A549 (cell line): ENCODE results near the gene SLC6A6. TPM values are rescaled to one million over a fixed set of nuclear protein-coding genes. Genes with fewer than 3 reads are reported as not detected.

ENCODE experiments used
- ATAC-seq, 2 experiments: fragments of 200-7000 bp in 1 of 2; fragments of >200 bp in 1 of 2; cut with Nextera tagmentation in 1 of 2; cut with Tn5 transposase in 1 of 2; 3 replicates each; pipeline versions ENCODE4 v1.8.0 to v1.9.1; 2018 to 2020; ENCODE audit warnings: mild to moderate bottlenecking in 1 of 2, moderate library complexity in 1 of 2
- CTCF ChIA-PET: fragments of 300-600 bp; sonication (Branson Sonifier 250); formaldehyde crosslinking; extraction: SDS; loops from one replicate; lab custom pipeline; 2021; ENCODE audit warnings: antibody characterized with exemption, inconsistent platforms; lab: Yijun Ruan, JAX
- POLR2A ChIA-PET: fragments of 350-600 bp; formaldehyde crosslinking; extraction: SDS; loops from one replicate; lab custom pipeline; 2021; ENCODE audit warnings: antibody characterized with exemption, inconsistent platforms; lab: Yijun Ruan, JAX
- DNase-seq, 2 experiments: peaks; one replicate each; pipeline versions ENCODE4 v3.0.0 to v3.0.0-alpha.2; 2011 to 2016; ENCODE audit warnings: low read depth in 1 of 2, low spot score in 1 of 2
- FAIRE-seq: peaks from 2 replicates; lab custom pipeline; 2011; peaks lifted over from hg19 to GRCh38; lab: Jason Lieb, UNC
- H3K27ac ChIP-seq, 2 experiments: fragments of >200 bp; sonication (Bioruptor Twin); formaldehyde crosslinking; 3 replicates each; pipeline ENCODE4 v1.5.1; 2016 to 2017
- H3K4me1 ChIP-seq: fragments of >200 bp; sonication (Bioruptor Twin); formaldehyde crosslinking; 3 replicates; pipeline ENCODE4 v1.6.1; 2016
- H3K4me2 ChIP-seq: fragments of >200 bp; sonication (Bioruptor Twin); formaldehyde crosslinking; 3 replicates; pipeline ENCODE4 v1.6.1; 2016
- H3K4me3 ChIP-seq: fragments of >200 bp; sonication (Bioruptor Twin); formaldehyde crosslinking; 3 replicates; pipeline ENCODE4 v1.5.1; 2016
- H3K9me3 ChIP-seq: fragments of >200 bp; sonication (Bioruptor Twin); formaldehyde crosslinking; 3 replicates; pipeline ENCODE4 v1.6.1; 2016
- CBX2 ChIP-seq: fragments of 200-600 bp; sonication (generic); IDR thresholded peaks from 2 replicates; pipeline ENCODE4 v1.6.1; 2016; ENCODE audit warnings: low read depth, mild to moderate bottlenecking, borderline replicate concordance
- CBX8 ChIP-seq: fragments of 200-600 bp; sonication (generic); IDR thresholded peaks from 2 replicates; pipeline ENCODE4 v1.6.1; 2016
- CEBPB ChIP-seq, 2 experiments: fragments of >200 bp in 1 of 2; sonication (Bioruptor Twin) in 1 of 2; formaldehyde crosslinking in 1 of 2; IDR thresholded peaks; 2 replicates each; pipeline ENCODE4 v1.6.1; 2012 to 2016
- EP300 ChIP-seq, 2 experiments: fragments of >200 bp; sonication (Bioruptor Twin); formaldehyde crosslinking; IDR thresholded peaks; 2 replicates in 1 of 2; 3 replicates in 1 of 2; pipeline ENCODE4 v1.6.1; 2016 to 2017
- FOSB ChIP-seq: fragments of 250-450 bp; sonication (Bioruptor Pico); IDR thresholded peaks from 2 replicates; pipeline ENCODE4 v1.5.0; 2020; ENCODE audit warnings: mild to moderate bottlenecking, moderate library complexity
- FOXS1 ChIP-seq: fragments of 250-450 bp; sonication (Bioruptor Pico); IDR thresholded peaks from 2 replicates; pipeline ENCODE4 v1.5.0; 2020; ENCODE audit warnings: mild to moderate bottlenecking, moderate library complexity
- HEYL ChIP-seq: fragments of 250-450 bp; sonication (Bioruptor Pico); IDR thresholded peaks from 2 replicates; pipeline ENCODE4 v1.8.0; 2021; ENCODE audit warnings: mild to moderate bottlenecking, moderate library complexity
- HOXA7 ChIP-seq: fragments of 250-450 bp; sonication (Bioruptor Pico); IDR thresholded peaks from 2 replicates; pipeline ENCODE4 v1.5.0; 2020; ENCODE audit warnings: mild to moderate bottlenecking, moderate library complexity
- HOXB13 ChIP-seq: fragments of 250-450 bp; sonication (Bioruptor Pico); IDR thresholded peaks from 2 replicates; pipeline ENCODE4 v1.5.0; 2020; ENCODE audit warnings: low read depth, mild to moderate bottlenecking, moderate library complexity
- HOXB5 ChIP-seq: fragments of 250-450 bp; sonication (Bioruptor Pico); IDR thresholded peaks from 2 replicates; pipeline ENCODE4 v1.5.0; 2020; ENCODE audit warnings: mild to moderate bottlenecking, moderate library complexity
- JUN ChIP-seq, 2 experiments: fragments of >200 bp; sonication (Bioruptor Twin); formaldehyde crosslinking; IDR thresholded peaks; 2 replicates in 1 of 2; 3 replicates in 1 of 2; pipeline ENCODE4 v1.6.1; 2016 to 2017
- KDM1A ChIP-seq: fragments of 200-600 bp; sonication (generic); IDR thresholded peaks from 2 replicates; pipeline ENCODE4 v1.6.1; 2016; ENCODE audit warnings: low read depth, mild to moderate bottlenecking
- KDM5A ChIP-seq: fragments of 200-600 bp; sonication (generic); IDR thresholded peaks from 2 replicates; pipeline ENCODE4 v1.6.1; 2016; ENCODE audit warnings: antibody characterized with exemption, mild to moderate bottlenecking
- MAFK ChIP-seq: fragments of 450-650 bp; IDR thresholded peaks from 2 replicates; pipeline ENCODE4 v1.6.1; 2014; ENCODE audit not compliant: partially characterized antibody
- MAZ ChIP-seq: fragments of 150-350 bp; IDR thresholded peaks from 2 replicates; pipeline ENCODE4 v1.6.1; 2014; ENCODE audit warnings: antibody characterized with exemption, low read depth, low read length, borderline replicate concordance
- PHF8 ChIP-seq: fragments of 200-600 bp; sonication (generic); IDR thresholded peaks from 2 replicates; pipeline ENCODE4 v1.6.1; 2016; ENCODE audit warnings: low read depth, mild to moderate bottlenecking, antibody characterized with exemption, moderate library complexity, borderline replicate concordance
- POLR2AphosphoS2 ChIP-seq: conservative IDR thresholded peaks from 2 replicates; pipeline ENCODE4 v1.6.1; 2012; ENCODE audit warnings: low read length, improper control_type of control experiment, inconsistent platforms
- RCOR1 ChIP-seq: fragments of 150-350 bp; IDR thresholded peaks from 2 replicates; pipeline ENCODE4 v1.6.1; 2014; ENCODE audit warnings: antibody characterized with exemption, low read length, low read depth
- RNF2 ChIP-seq: fragments of 200-600 bp; sonication (generic); IDR thresholded peaks from 2 replicates; pipeline ENCODE4 v1.6.1; 2016; ENCODE audit warnings: low read depth, mild to moderate bottlenecking, antibody characterized with exemption, moderate library complexity, borderline replicate concordance
- SMC3 ChIP-seq: fragments of >200 bp; sonication (Bioruptor Twin); formaldehyde crosslinking; IDR thresholded peaks from 3 replicates; pipeline ENCODE4 v1.6.1; 2018; ENCODE audit warnings: inconsistent platforms
- TFCP2L1 ChIP-seq: fragments of 250-450 bp; sonication (Bioruptor Pico); IDR thresholded peaks from 2 replicates; pipeline ENCODE4 v1.5.0; 2021; ENCODE audit warnings: mild to moderate bottlenecking
- USF2 ChIP-seq: fragments of 450-650 bp; IDR thresholded peaks from 2 replicates; pipeline ENCODE4 v1.6.1; 2014; ENCODE audit warnings: antibody characterized with exemption
- WGBS: methylation state at CpG from one replicate; pipeline ENCODE4 v1.1.6; 2017; ENCODE audit errors: missing lambda C conversion rate; 5-methylcytosine and 5-hydroxymethylcytosine counted together
- polyA plus RNA-seq, 4 experiments: library from polyadenylated mRNA; depleted of rRNA in 3 of 4; stranded (reverse); fragments of >200 nt; fragmentation: RNase III in 1 of 4; extraction: RNeasy Plus Mini Kit Qiagen cat#74134 plus additional on column Dnase treatment in 1 of 4; gene quantifications; 2 replicates in 3 of 4; 3 replicates in 1 of 4; pipeline ENCODE4 v1.2.3, GENCODE V29; 2011 to 2017
- TF ChIP-seq, protein P1 (sequence below): fragments of >200 bp; sonication (Bioruptor Twin); formaldehyde crosslinking; IDR thresholded peaks from 2 replicates; pipeline ENCODE4 v1.6.1; 2016
- TF ChIP-seq, protein P2 (sequence below): fragments of 250-450 bp; sonication (Bioruptor Pico); IDR thresholded peaks from 2 replicates; pipeline ENCODE4 v1.5.0; 2020; ENCODE audit warnings: low read depth, mild to moderate bottlenecking, moderate library complexity

Gene SLC6A6
- polyA plus RNA-seq, 2 of the 4 experiments (the other 2 are of a cell fraction), result 73.3 to 73.8 TPM

- POLR2A ChIA-PET, result no interaction called here
- no peak for FAIRE-seq
Observed at GRCh38 chr3:14398797-14399106, 3.7 kb upstream of the SLC6A6 start.

DNA sequence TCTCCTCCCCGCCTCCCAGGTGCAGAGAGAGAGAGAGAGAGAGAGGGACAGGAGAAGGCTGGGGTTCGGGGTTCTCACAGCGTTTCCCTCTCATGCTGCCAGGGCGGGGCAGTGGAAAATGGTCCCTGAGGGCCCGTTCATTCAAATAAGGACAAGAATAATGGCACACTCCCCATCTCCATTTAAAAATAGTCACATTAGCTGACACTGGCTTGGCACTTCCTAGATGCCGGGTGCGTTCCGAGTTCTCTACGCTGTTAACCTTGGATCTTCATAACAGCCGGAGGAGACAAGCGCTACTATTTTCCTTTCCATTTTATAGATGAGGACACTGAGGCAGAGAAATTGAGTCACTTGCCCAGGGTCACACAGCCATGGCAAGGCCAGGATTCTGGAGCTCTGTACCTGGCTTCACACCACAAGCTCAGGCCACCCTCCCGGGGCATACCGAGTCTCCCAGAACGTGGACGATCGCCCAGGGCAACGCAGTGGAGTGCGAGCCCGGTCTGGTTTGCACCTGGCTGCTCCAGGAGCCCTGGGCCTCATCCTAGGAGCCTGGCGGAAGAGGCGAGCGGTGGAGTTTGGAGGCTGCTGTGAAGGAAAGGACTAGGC, 608 bp upstream of the SLC6A6 start:
- no peak for DNase-seq
- no peaks in the 10 kb centered on the region for H3K9me3 ChIP-seq
- ChIA-PET CTCF (interaction anchor here (0.7 to 3.6 kb wide), 15 partner anchors 11 to 250 kb away, joined by 3 to 23 read pairs (median 5); partner anchors contain the start of gene CCDC174), POLR2A (interaction anchor here (1.1 to 2.2 kb wide), 8 partner anchors 9 to 250 kb away, joined by 3 to 13 read pairs (median 6); partner anchors contain the start of gene CCDC174)
- FAIRE-seq, result no peak
- H3K4me3 ChIP-seq, result peak overlapping the region; percentile 75
- peak overlapping the region; percentile 92 to 98 for H3K27ac ChIP-seq
- 50% methylated on average over 22 of the region's 22 CpGs for WGBS
- peak overlapping the region; percentile 94 for H3K4me2 ChIP-seq
- no peak for ATAC-seq
- H3K4me1 ChIP-seq, result peaks cover 29% of the 10 kb centered on the region
- no peak for TF ChIP-seq POLR2AphosphoS2
- TF ChIP-seq HOXA7, result no peak
- TF ChIP-seq RNF2, result no peak
- no peak for TF ChIP-seq KDM5A
- no peak for TF ChIP-seq KDM1A
- TF ChIP-seq EP300 (IDR thresholded peaks at IDR 0.05), result no peak
- no peak for TF ChIP-seq RCOR1
- TF ChIP-seq FOSB (CRISPR knock-in tag), result no peak
- no peak for TF ChIP-seq JUN (IDR thresholded peaks at IDR 0.05)
- TF ChIP-seq MAZ, result no peak
- TF ChIP-seq, protein P1, sequence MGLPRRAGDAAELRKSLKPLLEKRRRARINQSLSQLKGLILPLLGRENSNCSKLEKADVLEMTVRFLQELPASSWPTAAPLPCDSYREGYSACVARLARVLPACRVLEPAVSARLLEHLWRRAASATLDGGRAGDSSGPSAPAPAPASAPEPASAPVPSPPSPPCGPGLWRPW, result no peak
- no peak for TF ChIP-seq PHF8
- no peak for TF ChIP-seq CBX8
- no peak for TF ChIP-seq TFCP2L1 (CRISPR knock-in tag)
- TF ChIP-seq HOXB13 (CRISPR knock-in tag), result no peak
- TF ChIP-seq, protein P2, sequence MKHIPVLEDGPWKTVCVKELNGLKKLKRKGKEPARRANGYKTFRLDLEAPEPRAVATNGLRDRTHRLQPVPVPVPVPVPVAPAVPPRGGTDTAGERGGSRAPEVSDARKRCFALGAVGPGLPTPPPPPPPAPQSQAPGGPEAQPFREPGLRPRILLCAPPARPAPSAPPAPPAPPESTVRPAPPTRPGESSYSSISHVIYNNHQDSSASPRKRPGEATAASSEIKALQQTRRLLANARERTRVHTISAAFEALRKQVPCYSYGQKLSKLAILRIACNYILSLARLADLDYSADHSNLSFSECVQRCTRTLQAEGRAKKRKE (CRISPR knock-in tag), result no peak
- TF ChIP-seq HOXB5 (CRISPR knock-in tag), result no peak

More at GRCh38 chr3:14398797-14399106, 3.7 kb upstream of the SLC6A6 start:
- H3K4me3 ChIP-seq, result no peak overlapping the region
- H3K4me1 ChIP-seq, result peaks cover 6% of the 10 kb centered on the region; the same call in 2 of the 3 replicates
- H3K9me3 ChIP-seq, result no peaks in the 10 kb centered on the region
- no peak overlapping the region for H3K4me2 ChIP-seq
- TF ChIP-seq HEYL (CRISPR knock-in tag), result no peak
- TF ChIP-seq HOXB13 (CRISPR knock-in tag), result no peak
- TF ChIP-seq PHF8, result no peak
- TF ChIP-seq SMC3, result no peak
- TF ChIP-seq HOXA7, result no peak
- TF ChIP-seq CBX2, result no peak
- TF ChIP-seq, protein P1, result no peak
- no peak for TF ChIP-seq FOXS1 (CRISPR knock-in tag)
- TF ChIP-seq CEBPB (IDR thresholded peaks at IDR 0.05), result no peak
- no peak for TF ChIP-seq HOXB5 (CRISPR knock-in tag)
- TF ChIP-seq KDM5A, result no peak
- no peak for TF ChIP-seq MAFK
- no peak for TF ChIP-seq USF2
- no peak for TF ChIP-seq TFCP2L1 (CRISPR knock-in tag)
- TF ChIP-seq FOSB (CRISPR knock-in tag), result no peak
- DNase-seq, result no peak
- ATAC-seq, result no peak
- CTCF ChIA-PET, result interaction anchor here (0.6 to 3.1 kb wide), 12 partner anchors 11 to 1832 kb away, joined by 3 to 22 read pairs (median 4); no protein-coding TSS in a partner anchor
- WGBS, result 60% methylated on average over 2 of the region's 2 CpGs
- H3K27ac ChIP-seq, result no peak overlapping the region
